Measurements from ENCODE around the gene CCER1. TPM values are rescaled to one million over a fixed set of nuclear protein-coding genes. Genes with fewer than 3 reads are reported as not detected.

The CCER1 gene
- total RNA-seq, 1 donor from 2014 or later: not detected

- no peak for DNase-seq (ENCODE audit: low read depth, low spot score)
These were observed 10.2 kb upstream of the CCER1 start for GRCh38 chr12:90965204-90965603.

DNA sequence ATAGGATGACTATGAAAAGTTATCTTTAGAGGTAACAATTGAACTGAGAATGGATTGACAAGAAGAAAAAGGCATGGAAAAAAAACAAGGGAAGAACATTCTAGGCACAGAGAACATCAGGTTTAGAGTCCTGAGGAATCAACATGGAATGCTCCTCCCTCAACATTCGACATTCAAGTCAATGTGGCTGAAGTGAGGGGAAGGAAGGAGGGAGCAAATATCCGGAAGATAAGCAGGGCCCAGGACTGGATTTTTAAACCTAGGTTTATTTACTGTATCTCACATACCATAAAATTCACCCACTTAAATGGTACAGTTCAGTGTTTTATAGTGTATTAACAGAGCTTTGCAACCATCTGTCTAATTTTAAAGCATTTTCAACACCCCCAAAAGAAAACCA is 9.6 kb upstream of the CCER1 start:
- DNase-seq (ENCODE audit: low read depth, low spot score): no peak

GRCh38 chr12:90963946-90964345 is 9.0 kb upstream of the CCER1 start:
- DNase-seq (ENCODE audit: low read depth, low spot score): no peak

DNA sequence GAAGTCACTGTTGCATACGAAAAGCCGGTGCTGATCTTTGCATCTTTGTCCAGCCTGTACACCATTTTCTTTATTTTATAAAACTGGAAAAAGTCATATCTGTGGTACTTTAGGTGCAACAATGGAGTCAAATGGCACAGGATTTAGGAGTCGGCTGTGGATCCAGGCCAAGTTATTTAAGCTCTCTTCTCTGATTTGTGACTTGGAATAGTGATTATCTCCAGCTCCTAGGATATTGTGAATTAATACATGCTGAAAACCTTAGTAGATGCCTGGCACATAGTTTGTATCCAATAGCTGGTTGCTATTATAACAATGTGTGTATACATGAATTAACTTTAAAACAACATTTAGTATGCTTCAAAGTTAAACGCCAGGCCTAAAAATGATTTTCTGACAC is 6.2 kb upstream of the CCER1 start:
- no peak for DNase-seq (ENCODE audit: low read depth, low spot score)

- DNase-seq (ENCODE audit: low read depth, low spot score): peak; percentile 8
These were observed 4.7 kb upstream of the CCER1 start for GRCh38 chr12:90959538-90960139.

- no peak for DNase-seq (ENCODE audit: low read depth, low spot score)
These were observed 4.1 kb upstream of the CCER1 start for GRCh38 chr12:90959032-90959431.

GRCh38 chr12:90958347-90958746 is 3.4 kb upstream of the CCER1 start:
- no peak for DNase-seq (ENCODE audit: low read depth, low spot score)

- DNase-seq (ENCODE audit: low read depth, low spot score): no peak
These were observed 548 bp downstream of the CCER1 start for GRCh38 chr12:90954428-90954827.

- no peak for DNase-seq (ENCODE audit: low read depth, low spot score)
These were observed 987 bp downstream of the CCER1 start for GRCh38 chr12:90953956-90954421.

DNA sequence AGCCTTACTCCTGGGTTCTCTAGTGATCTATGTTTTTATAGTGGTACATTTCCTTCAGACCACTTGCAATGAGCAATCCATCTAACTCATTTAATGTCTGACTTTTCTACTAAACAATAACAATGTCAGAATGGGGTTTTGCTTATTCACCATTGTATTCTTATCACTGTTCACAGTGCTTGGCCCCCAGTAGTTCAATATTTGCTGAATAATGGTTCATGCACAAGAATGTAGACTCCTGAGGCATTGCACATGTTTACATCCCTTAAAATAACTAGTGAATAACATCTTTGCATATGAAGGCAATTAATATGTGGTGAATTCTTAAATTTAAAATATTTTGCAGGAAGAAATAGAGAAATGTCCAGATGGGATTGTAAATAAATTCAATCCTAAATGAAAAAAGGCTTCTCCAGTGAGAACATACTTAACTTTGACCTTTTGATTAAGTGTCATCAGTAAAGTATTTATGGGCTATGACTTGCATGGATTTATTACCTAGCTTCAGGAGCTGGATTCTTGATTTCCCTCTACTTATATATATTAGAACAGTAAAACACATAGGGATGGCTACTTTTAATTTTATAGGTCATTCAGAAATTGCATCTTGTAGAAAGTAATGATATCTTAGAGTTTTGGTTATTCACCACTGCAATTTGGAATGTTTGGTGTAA is 3.4 kb downstream of the CCER1 start:
- no peak for DNase-seq (ENCODE audit: low read depth, low spot score)

DNA sequence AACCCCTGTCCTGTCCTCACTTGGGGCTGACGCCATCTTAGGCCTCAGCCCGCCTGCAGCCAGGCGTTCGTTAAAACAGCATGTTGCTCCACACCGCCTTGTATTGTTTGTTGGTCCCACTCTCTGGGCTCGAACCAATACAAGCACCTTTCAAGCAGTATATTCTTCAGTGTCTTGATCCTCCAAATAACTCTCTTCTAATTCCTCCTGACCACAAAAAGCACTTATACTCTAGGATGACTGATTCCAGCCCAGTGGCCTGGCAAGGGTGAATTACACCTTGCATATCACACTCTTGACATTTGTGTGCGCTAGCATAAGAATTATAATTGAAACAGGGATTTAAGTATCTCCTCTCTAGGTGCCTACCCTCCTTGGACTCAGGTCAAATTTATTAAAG is 7.1 kb downstream of the CCER1 start:
- no peak for DNase-seq (ENCODE audit: low read depth, low spot score)

- DNase-seq (ENCODE audit: low read depth, low spot score): no peak
These were observed 9.8 kb downstream of the CCER1 start for GRCh38 chr12:90945070-90945649.

DNA sequence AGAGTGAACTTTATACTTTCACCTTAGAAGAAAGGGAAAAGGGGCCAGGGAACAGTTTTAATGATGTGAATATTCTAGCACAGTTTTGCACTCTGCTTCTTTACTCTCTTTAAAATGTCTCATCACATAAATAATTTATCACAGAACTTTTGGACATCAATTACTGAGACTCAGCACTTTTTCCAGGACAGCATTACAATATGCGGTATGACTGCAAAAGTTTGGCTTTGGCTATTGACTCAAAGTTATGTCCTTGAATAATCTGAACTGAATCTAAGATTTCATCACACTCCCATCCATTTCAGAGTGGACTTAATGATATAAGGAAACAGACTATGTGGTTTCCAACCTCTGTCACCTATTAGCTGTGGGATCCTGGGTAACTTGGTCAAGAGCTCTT is 11.7 kb downstream of the CCER1 start:
- no peak for DNase-seq (ENCODE audit: low read depth, low spot score)

- DNase-seq (ENCODE audit: low read depth, low spot score): peak; percentile 26
These were observed 14.0 kb downstream of the CCER1 start for GRCh38 chr12:90940872-90941499.

GRCh38 chr12:90939382-90939781 is 15.6 kb downstream of the CCER1 start:
- no peak for DNase-seq (ENCODE audit: low read depth, low spot score)

GRCh38 chr12:90938451-90938850 is 16.5 kb downstream of the CCER1 start:
- peak; percentile 37 for DNase-seq (ENCODE audit: low read depth, low spot score)

DNA sequence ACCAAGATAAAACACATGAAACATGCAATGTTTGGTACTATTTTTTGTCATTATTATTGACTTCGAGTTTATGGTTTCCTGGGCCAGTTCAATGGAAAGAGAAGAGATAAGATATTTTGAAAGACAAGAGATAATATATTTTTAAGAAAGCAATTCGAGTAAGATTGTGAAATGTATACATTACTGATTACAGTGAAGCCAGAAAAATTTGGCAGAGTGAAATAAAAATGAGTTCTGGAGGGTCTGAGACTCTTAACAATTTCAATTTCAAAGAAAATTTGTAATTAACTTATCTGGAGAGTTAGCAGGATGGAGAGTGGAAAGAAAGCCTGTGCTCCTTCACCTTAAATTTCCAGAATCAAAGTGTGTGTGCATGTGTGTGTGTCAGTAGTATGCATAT is 17.3 kb downstream of the CCER1 start:
- no peak for DNase-seq (ENCODE audit: low read depth, low spot score)

DNA sequence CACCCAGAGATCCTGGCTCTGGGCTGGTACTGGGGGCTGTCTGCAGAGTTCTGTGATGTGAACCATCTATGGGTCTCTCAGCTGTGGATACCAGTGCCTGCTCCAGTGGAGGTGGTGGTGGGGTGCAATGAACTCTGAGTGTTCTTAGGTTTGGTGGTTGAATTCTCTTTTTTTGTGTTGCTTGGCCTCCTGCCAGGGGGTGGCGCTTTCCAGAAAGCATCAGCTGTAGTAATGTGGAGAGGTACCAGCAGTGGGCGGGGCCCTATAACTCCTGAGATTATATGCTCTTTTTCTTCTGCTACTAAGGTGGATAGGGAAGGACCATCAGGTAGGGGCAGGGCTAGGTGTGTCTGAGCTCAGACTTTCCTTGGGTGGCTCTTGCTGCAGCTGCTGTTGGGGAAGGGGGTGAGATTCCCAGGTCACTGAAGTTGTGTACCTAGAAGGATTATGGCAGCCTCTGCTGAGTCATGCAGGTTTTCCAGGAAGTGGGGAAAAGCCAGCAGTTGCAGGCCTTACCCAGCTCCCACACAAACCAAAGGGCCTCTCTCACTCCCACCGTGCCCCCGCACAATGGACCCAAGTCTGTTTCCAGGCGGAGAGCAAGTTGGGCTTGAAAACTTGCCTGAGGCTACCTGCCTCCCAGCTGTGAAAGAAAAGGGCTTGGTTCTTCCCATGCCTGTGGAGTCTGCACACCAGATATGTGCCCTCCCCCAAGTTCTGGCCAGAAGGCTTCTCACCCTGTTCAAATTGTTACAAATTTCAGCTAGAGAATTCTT is 18.6 kb downstream of the CCER1 start:
- no peak for DNase-seq (ENCODE audit: low read depth, low spot score)

DNA sequence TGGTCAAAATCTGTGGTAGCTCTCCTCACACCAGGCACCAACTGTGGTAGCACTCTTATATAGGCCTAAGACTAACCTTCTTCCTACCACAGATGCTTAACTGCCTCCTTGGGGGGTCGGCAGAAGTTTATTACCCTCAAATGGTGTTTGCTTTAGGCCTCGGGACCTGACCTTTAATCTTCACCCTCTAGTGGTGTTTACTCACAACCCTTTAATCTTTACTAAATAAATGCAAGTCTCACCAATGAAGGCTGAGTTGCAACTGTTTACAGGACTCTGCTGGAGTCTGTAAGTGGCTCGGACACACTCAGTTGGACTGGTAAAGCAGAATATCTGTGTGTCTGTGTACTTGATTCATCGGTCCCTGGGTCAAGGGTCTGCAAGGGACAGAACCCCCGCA is 29.4 kb downstream of the CCER1 start:
- DNase-seq (ENCODE audit: low read depth, low spot score): no peak

GRCh38 chr12:90924406-90924805 is 30.6 kb downstream of the CCER1 start:
- DNase-seq (ENCODE audit: low read depth, low spot score): no peak

DNA sequence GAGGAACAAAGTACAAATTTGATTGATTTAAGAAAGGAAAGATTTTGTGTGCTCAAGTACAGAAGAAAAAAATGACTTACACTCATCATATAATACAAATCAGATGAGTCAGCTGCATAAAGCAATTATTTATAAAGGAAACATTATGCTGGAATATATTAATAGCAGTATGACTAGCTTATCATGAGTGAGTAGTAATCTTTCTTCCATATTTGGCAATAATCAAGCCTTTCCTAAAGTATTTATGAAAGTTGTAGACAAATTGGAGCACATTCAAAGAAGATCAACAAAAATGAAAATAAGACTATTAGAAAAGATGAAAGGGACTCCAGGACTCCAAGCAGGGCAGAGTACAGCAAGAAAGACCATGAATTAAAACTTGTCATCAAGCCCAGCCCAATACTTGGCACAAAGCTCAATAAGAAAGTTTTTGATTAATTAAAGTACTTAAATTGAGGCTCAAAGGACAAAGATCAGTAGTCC is 32.8 kb downstream of the CCER1 start:
- DNase-seq (ENCODE audit: low read depth, low spot score): no peak

- no peak for DNase-seq (ENCODE audit: low read depth, low spot score)
These were observed 33.4 kb downstream of the CCER1 start for GRCh38 chr12:90921536-90921935.

Measured in pulmonary artery endothelial cell (primary cell).